Right atrium auricular region (tissue), 2 donors: Measurements from ENCODE around the gene RUVBL2. TPM values are rescaled to one million over a fixed set of nuclear protein-coding genes. Genes with fewer than 3 reads are reported as not detected.

Source experiments
- DNase-seq: peaks from one replicate; pipeline ENCODE4 v3.0.0-alpha.2; 2019; ENCODE audit warnings: low spot score
- H3K27ac ChIP-seq, 2 donors: fragments of 200-600 bp; sonication (generic); 1 replicate in 1 of 2; 2 replicates in 1 of 2; pipeline ENCODE4 v1.5.1; 2016 to 2019
- H3K27me3 ChIP-seq, 2 donors: fragments of 200-600 bp; sonication (generic); one replicate each; pipeline versions ENCODE4 v1.5.1 to v1.6.0; 2017 to 2019
- H3K36me3 ChIP-seq: fragments of 200-600 bp; sonication (generic); one replicate; pipeline ENCODE4 v1.5.1; 2016
- H3K4me1 ChIP-seq, 2 donors: fragments of 200-600 bp; sonication (generic); one replicate each; pipeline versions ENCODE4 v1.5.1 to v1.6.0; 2017 to 2019
- H3K4me3 ChIP-seq, 2 donors: fragments of 200-600 bp; sonication (generic); 1 replicate in 1 of 2; 2 replicates in 1 of 2; pipeline ENCODE4 v1.5.1; 2017 to 2019; ENCODE audit warnings: mild to moderate bottlenecking in 1 of 2, moderate library complexity in 1 of 2
- H3K9me3 ChIP-seq, 2 donors: fragments of 200-600 bp; sonication (generic); one replicate each; pipeline ENCODE4 v1.5.1; 2019
- CTCF ChIP-seq, 2 donors: fragments of 200-600 bp; sonication (generic); IDR thresholded peaks; one replicate each; pipeline ENCODE4 v1.5.1; 2019; ENCODE audit warnings: antibody characterized with exemption in 2 of 2
- total RNA-seq, 2 donors: library from RNA; depleted of rRNA; stranded (reverse); fragments of >200 nt; gene quantifications; one replicate each; pipeline ENCODE4 v1.1.0, GENCODE V29; 2016

The RUVBL2 gene
- total RNA-seq, 2 donors from 2014 or later: 49.1 to 87.7 TPM

GRCh38 chr19:49006905-49007304 is 13.2 kb downstream of the RUVBL2 start:
- TF ChIP-seq CTCF (IDR thresholded peaks at IDR 0.05): no peak
- Histone ChIP-seq H3K27me3 (no peaks in the 10 kb centered on the region), H3K27ac (no peak overlapping the region), H3K4me3 (no peak overlapping the region), H3K36me3 (peaks cover 71% of the 10 kb centered on the region), H3K9me3 (no peaks in the 10 kb centered on the region), H3K4me1 (no peaks in the 10 kb centered on the region)
- DNase-seq: no peak

- H3K27me3 ChIP-seq: no peaks in the 10 kb centered on the region
- no peak for TF ChIP-seq CTCF (IDR thresholded peaks at IDR 0.05)
- H3K9me3 ChIP-seq: no peaks in the 10 kb centered on the region
- H3K36me3 ChIP-seq: peaks cover 61% of the 10 kb centered on the region
- no peak overlapping the region for H3K27ac ChIP-seq
- no peak overlapping the region for H3K4me3 ChIP-seq
- DNase-seq: no peak
- H3K4me1 ChIP-seq: no peaks in the 10 kb centered on the region
Measured at GRCh38 chr19:49009828-49010227, 16.1 kb downstream of the RUVBL2 start.

- no peaks in the 10 kb centered on the region for H3K9me3 ChIP-seq
- H3K4me3 ChIP-seq: no peak overlapping the region
- no peak for DNase-seq
- TF ChIP-seq CTCF (IDR thresholded peaks at IDR 0.05): no peak
- H3K27ac ChIP-seq: no peak overlapping the region
- peaks cover 61% of the 10 kb centered on the region for H3K36me3 ChIP-seq
- H3K4me1 ChIP-seq: no peaks in the 10 kb centered on the region
- H3K27me3 ChIP-seq: no peaks in the 10 kb centered on the region
Measured at GRCh38 chr19:49010453-49010852, 16.8 kb downstream of the RUVBL2 start.

- TF ChIP-seq CTCF (IDR thresholded peaks at IDR 0.05): no peak
- H3K36me3 ChIP-seq: peaks cover 57% of the 10 kb centered on the region
Measured at GRCh38 chr19:49011194-49011593, 17.5 kb downstream of the RUVBL2 start.

GRCh38 chr19:49014123-49014869 is 20.6 kb downstream of the RUVBL2 start:
- H3K9me3 ChIP-seq: no peaks in the 10 kb centered on the region
- H3K36me3 ChIP-seq: peaks cover 42% of the 10 kb centered on the region
- no peak for TF ChIP-seq CTCF (IDR thresholded peaks at IDR 0.05)
- DNase-seq: no peak
- peaks cover 0 to 22% of the 10 kb centered on the region in 2 donors for H3K4me1 ChIP-seq
- H3K4me3 ChIP-seq: no peak overlapping the region
- H3K27ac ChIP-seq: no peak overlapping the region
- no peaks in the 10 kb centered on the region for H3K27me3 ChIP-seq

More at GRCh38 chr19:49011194-49011593, 17.5 kb downstream of the RUVBL2 start:
- Histone ChIP-seq H3K27ac (no peak overlapping the region), H3K27me3 (no peaks in the 10 kb centered on the region), H3K4me3 (no peak overlapping the region), H3K4me1 (no peaks in the 10 kb centered on the region), H3K9me3 (no peaks in the 10 kb centered on the region)
- no peak for DNase-seq

- Histone ChIP-seq H3K36me3 (peaks cover 37% of the 10 kb centered on the region), H3K4me1 (peaks cover 0 to 27% of the 10 kb centered on the region in 2 donors), H3K4me3 (no peak overlapping the region), H3K27me3 (no peaks in the 10 kb centered on the region), H3K27ac (no peak overlapping the region), H3K9me3 (no peaks in the 10 kb centered on the region)
- DNase-seq: no peak
- no peak for TF ChIP-seq CTCF (IDR thresholded peaks at IDR 0.05)
Measured at GRCh38 chr19:49014870-49015255, 21.2 kb downstream of the RUVBL2 start.
